Measurements from ENCODE around the gene TTC8. TPM values are rescaled to one million over a fixed set of nuclear protein-coding genes. Genes with fewer than 3 reads are reported as not detected.
"Not testable (repeated sequence)": the region's sequence is repeated elsewhere in the genome, so short reads cannot be mapped to it uniquely, and the experiment has no call there.

The TTC8 gene
- total and polyA plus RNA-seq, 2 donors (not counting 3 experiments of a cell fraction or from before 2014, with no cell fraction given), result 11.9 to 16.3 TPM

DNA sequence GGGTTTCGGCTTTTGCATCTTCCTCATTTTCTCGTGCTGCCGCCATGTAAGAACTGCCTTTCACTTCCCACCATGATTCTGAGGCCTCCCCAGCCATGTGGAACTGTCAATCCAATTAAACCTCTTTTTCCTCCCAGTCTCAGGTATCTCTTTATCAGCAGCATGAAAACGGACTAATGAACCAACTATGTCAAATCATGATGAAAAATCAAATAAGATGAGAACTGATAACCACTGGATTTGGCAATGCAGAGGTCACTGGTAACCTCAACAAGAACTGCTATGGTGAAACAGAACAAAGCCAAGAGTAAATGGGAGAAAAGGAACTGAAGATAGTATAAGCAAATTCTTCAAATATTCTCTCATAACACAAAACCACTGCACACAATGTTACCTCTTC is 37.7 kb upstream of the TTC8 start:
- Histone ChIP-seq H4K20me1 (replicated peaks; ENCODE audit: control insufficient read depth, extremely low read depth, insufficient read depth, low read length) (no peaks in the 10 kb centered on the region), H3K9me3 (replicated peaks; ENCODE audit: control insufficient read depth, insufficient read depth, low read length) (no peaks in the 10 kb centered on the region), H3K9me1 (replicated peaks; ENCODE audit: control insufficient read depth, extremely low read depth, insufficient read depth, low read length) (no peaks in the 10 kb centered on the region), H3K27me3 (ENCODE audit: control insufficient read depth in 2 of 2, insufficient read depth in 2 of 2, low read length in 2 of 2) (peaks cover 18 to 30% of the 10 kb centered on the region in 2 experiments), H3K36me3 (ENCODE audit: control insufficient read depth in 2 of 2, extremely low read depth in 1 of 2, insufficient read depth in 2 of 2, low read length in 2 of 2) (no peaks in the 10 kb centered on the region), H3K4me2 (ENCODE audit: insufficient read depth, low read length) (no peak overlapping the region), H3K79me2 (ENCODE audit: control insufficient read depth, insufficient read depth, low read length) (no peaks in the 10 kb centered on the region), H3K27ac (ENCODE audit: insufficient read depth, low read depth, low read length) (no peak overlapping the region), H2AFZ (ENCODE audit: low read depth, low read length) (no peak overlapping the region), H3K4me1 (ENCODE audit: control insufficient read depth, extremely low read depth, insufficient read depth, low read length) (no peaks in the 10 kb centered on the region), H3K9ac (replicated peaks; ENCODE audit: extremely low read depth, insufficient read depth, low read length) (no peak overlapping the region), H3K4me3 (replicated peaks in 1 of 3; ENCODE audit: insufficient read depth in 1 of 3, low read depth in 1 of 3, low read length in 3 of 3) (no peak overlapping the region)
- ChIA-PET POLR2A (no interaction called here), CTCF (no interaction called here)
- TF ChIP-seq, protein P1, sequence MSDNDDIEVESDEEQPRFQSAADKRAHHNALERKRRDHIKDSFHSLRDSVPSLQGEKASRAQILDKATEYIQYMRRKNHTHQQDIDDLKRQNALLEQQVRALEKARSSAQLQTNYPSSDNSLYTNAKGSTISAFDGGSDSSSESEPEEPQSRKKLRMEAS (IDR thresholded peaks at IDR 0.05; ENCODE audit: insufficient read depth, insufficient read length), result no peak
- TF ChIP-seq, protein P2, sequence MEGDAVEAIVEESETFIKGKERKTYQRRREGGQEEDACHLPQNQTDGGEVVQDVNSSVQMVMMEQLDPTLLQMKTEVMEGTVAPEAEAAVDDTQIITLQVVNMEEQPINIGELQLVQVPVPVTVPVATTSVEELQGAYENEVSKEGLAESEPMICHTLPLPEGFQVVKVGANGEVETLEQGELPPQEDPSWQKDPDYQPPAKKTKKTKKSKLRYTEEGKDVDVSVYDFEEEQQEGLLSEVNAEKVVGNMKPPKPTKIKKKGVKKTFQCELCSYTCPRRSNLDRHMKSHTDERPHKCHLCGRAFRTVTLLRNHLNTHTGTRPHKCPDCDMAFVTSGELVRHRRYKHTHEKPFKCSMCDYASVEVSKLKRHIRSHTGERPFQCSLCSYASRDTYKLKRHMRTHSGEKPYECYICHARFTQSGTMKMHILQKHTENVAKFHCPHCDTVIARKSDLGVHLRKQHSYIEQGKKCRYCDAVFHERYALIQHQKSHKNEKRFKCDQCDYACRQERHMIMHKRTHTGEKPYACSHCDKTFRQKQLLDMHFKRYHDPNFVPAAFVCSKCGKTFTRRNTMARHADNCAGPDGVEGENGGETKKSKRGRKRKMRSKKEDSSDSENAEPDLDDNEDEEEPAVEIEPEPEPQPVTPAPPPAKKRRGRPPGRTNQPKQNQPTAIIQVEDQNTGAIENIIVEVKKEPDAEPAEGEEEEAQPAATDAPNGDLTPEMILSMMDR (IDR thresholded peaks at IDR 0.05; ENCODE audit: extremely low read depth in 1 of 2, insufficient read depth in 1 of 2, low read depth in 1 of 2, low read length in 2 of 2), result no peak
- TF ChIP-seq FOS (IDR thresholded peaks at IDR 0.05; ENCODE audit: borderline replicate concordance, insufficient read depth, low read length) (no peak), POLR2A (IDR thresholded peaks at IDR 0.05; ENCODE audit: low read depth, low read length) (no peak), MYC (IDR thresholded peaks at IDR 0.05; ENCODE audit: low read depth, low read length) (no peak), JUN (IDR thresholded peaks at IDR 0.05; ENCODE audit: borderline replicate concordance, insufficient read depth, insufficient read length, low read depth) (no peak), GATA2 (IDR thresholded peaks at IDR 0.05; ENCODE audit: insufficient read depth, insufficient read length, low read depth, low read length) (no peak), EZH2 (IDR thresholded peaks at IDR 0.05; ENCODE audit: borderline replicate concordance, low read depth, low read length, severe bottlenecking) (no peak), POLR2AphosphoS5 (IDR thresholded peaks at IDR 0.05; ENCODE audit: insufficient read depth, low read depth, low read length) (no peak)
- dilution Hi-C loops (cut with MboI; ENCODE audit: extremely low pct_ligation_motif_present, low sequenced_read_pairs) (no loop called here), intact Hi-C loops (cut with micrococcal nuclease) (no loop called here)
- no TSS peak for BruUV-seq (replicated peaks)
- DNase-seq (ENCODE audit: low read depth, low spot score) (no peak), FAIRE-seq (no peak)

DNA sequence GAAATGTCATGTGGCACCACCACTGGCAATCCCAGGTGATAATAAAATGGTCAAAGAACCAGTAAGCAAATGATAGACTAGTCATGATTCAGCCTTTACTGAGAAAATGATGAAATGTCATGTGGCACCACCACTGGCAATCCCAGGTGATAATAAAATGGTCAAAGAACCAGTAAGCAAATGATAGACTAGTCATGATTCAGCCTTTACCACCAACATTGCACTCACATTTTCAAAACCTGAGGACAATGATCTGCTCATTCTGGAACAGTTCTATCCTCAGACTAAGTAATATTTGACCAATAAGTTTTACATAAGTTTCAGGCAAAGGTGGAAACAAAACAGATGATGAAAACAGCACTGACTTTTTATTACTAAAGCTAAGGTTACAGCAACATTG is 34.9 kb upstream of the TTC8 start:
- H3K4me3 ChIP-seq (replicated peaks in 1 of 3; ENCODE audit: insufficient read depth in 1 of 3, low read depth in 1 of 3, low read length in 3 of 3); H3K79me2 ChIP-seq (ENCODE audit: control insufficient read depth, insufficient read depth, low read length); H3K36me3 ChIP-seq (ENCODE audit: control insufficient read depth in 2 of 2, extremely low read depth in 1 of 2, insufficient read depth in 2 of 2, low read length in 2 of 2); POLR2A ChIA-PET; H3K4me2 ChIP-seq (ENCODE audit: insufficient read depth, low read length); dilution Hi-C loops (cut with MboI; ENCODE audit: extremely low pct_ligation_motif_present, low sequenced_read_pairs); intact Hi-C loops (cut with micrococcal nuclease); BruUV-seq (replicated peaks); H4K20me1 ChIP-seq (replicated peaks; ENCODE audit: control insufficient read depth, extremely low read depth, insufficient read depth, low read length); H3K9ac ChIP-seq (replicated peaks; ENCODE audit: extremely low read depth, insufficient read depth, low read length); H3K4me1 ChIP-seq (ENCODE audit: control insufficient read depth, extremely low read depth, insufficient read depth, low read length); FAIRE-seq; CTCF ChIA-PET; H2AFZ ChIP-seq (ENCODE audit: low read depth, low read length); H3K9me3 ChIP-seq (replicated peaks; ENCODE audit: control insufficient read depth, insufficient read depth, low read length); H3K9me1 ChIP-seq (replicated peaks; ENCODE audit: control insufficient read depth, extremely low read depth, insufficient read depth, low read length); DNase-seq (ENCODE audit: low read depth, low spot score); H3K27ac ChIP-seq (ENCODE audit: insufficient read depth, low read depth, low read length): not testable (repeated sequence)
- H3K27me3 ChIP-seq (ENCODE audit: control insufficient read depth in 2 of 2, insufficient read depth in 2 of 2, low read length in 2 of 2), result peaks cover 22 to 36% of the 10 kb centered on the region in 2 experiments
